Measurements from ENCODE around the gene MSTO1.
"Not testable (repeated sequence)": the region's sequence is repeated elsewhere in the genome, so short reads cannot be mapped to it uniquely, and the experiment has no call there.

Gene MSTO1

DNA sequence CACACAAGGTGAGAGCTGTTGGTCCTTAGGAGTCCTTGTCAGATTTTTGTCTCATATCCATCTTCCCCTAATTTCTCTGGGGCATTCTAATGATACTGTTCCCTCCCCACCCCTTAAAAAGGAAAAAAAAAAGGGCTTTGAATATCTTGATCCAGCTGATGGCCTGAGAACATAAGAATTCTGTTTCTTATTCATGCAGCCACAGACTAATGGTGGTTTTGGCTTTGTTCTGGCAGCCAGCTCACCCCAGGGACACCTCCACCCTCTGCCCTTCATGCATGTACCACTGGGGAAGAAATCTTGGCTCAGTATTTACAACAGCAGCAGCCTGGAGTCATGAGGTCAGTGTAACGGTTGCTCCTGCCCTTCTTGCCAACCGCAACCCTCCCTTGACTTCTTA lies 3.2 kb downstream of the MSTO1 start:
- DNase-seq (ENCODE audit: low read depth), result not testable (repeated sequence)

DNA sequence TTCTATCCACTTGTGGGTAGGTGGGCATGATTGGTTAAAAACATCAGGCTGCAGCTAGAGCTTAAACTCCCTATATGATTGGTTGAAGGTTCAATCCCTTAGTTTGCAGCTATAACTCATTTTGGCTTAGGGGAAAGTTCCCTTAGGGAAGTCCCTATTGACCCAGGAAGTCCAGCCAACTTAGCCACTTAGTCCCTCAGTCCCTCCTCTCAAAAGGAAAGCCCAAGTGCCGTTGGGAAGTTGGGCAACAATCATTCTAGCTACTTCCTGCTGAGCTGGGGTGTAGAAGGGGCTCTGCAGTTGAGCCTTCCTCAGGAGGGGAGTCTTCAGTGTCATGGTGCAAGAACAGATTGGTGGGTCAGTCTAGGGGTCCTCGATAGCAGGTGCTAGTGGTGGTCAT lies 12.2 kb downstream of the MSTO1 start:
- DNase-seq (ENCODE audit: low read depth), result no peak

DNA sequence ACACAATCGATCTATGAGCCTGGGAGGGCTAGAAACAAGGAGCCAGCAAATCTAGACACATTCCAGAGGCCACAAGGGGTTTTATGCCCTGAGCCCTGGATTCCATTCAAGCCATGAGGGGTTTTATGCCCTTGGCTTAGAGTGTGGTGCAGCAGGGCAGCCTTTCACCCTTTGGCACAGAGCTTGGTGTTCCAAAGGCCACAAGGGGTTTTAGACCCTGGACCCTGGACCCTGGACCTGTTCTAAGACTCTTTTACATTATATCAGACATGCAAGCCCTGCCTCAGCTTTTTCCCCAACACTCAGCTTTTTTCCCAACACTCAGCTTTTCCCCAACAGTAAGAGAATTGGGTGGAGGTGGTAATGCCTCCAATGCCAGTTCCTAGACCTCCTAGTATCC lies 13.3 kb downstream of the MSTO1 start:
- DNase-seq (ENCODE audit: low read depth), result no peak

DNA sequence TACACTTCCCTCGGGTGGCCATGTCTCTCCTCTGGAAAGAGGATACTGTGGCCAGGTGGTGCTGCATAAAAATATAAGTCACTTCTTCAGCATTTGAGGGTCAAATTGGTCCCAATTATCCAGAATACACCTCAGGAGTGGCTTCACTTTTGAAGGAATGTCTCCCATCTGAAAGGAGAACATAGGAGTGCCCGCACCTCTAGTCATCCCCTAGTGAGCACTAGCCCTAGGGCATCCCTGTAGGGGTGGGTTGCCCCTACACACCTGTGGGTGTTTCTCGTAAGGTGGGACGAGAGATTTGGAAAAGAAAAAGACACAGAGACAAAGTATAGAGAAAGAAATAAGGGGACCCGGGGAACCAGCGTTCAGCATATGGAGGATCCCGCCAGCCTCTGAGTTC lies 16.4 kb downstream of the MSTO1 start:
- not testable (repeated sequence) for DNase-seq (ENCODE audit: low read depth)

DNA sequence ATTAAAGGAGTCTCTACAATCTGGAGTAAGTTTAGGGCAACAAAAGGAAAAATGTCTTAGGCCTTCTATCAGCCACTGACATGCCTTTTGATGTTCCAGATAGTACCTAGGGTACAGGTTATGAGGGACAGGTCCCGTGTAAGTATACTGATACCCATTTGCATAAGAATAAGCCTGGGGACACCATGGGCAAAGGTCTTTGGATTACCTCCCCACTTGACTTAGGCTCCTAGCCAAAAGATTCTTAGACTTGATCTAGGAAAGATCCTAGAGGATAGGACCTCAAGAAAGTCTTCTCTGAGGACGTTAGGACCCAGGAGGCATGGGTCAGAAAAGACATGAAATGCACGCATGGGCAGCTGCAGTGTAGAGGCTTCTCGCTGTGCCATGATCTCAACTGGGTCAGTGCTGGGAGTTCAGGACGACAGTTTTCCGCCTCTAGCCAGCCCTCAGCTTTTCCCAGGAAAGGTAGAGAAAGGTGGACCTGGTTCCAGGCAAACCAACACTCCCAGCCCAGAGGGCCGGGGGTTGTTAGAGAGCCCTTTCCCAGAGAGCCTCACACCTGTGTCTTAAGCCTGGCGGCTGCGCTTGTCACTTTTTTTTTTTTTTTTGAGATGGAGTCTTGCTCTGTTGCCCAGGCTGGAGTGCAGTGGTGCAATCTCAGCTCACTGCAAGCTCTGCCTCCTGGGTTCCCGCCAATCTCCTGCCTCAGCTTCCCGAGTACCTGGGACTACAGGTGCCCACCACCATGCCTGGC lies 26.6 kb downstream of the MSTO1 start:
- no peak for DNase-seq (ENCODE audit: low read depth)

DNA sequence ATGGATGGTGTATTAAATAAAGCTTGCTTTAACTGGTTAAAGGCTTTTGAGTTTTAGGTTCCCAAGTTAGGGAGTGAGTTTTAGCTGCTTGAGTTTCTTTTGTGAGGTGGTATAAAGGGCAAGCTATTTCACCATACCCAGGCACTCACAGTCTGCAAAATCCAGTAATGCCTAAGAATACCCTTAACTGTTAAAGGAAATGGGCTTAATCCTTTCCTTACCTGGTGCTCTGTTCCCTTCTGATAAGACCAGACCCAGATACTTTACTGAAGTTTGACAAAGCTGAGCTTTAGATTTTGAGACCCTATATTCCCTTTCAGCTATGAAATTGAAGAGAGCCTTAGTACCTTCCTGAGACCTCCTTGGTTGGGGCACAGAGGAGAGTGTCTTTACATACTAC lies 30.3 kb downstream of the MSTO1 start:
- DNase-seq (ENCODE audit: low read depth), result no peak

DNA sequence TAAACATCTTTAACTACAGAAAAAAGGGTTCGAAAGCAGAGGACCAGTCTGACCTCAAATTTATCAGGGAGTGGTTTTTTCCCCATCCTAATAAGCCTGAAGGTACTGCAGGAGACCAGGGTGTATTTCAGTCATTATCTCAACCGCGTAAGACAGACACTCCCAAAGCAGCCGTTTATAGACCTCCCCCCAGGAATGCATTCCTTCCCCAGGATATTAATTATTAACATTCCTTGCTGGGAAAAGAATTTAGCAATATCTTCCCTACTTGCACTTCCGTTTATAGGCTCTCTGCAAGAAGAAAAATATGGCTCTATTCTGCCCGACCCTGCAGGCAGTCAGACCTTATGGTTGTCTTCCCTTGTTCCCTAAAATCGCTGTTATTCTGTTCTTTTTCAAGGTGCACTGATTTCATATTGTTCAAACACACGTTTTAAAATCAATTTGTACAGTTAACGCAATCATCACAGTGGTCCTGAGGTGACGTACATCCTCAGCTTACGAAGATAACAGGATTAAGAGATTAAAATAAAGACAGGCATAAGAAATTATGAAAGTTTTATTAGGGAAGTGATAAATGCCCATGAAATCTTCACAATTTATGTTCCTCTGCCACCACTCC lies 32.7 kb downstream of the MSTO1 start:
- DNase-seq (ENCODE audit: low read depth), result not testable (repeated sequence)

DNA sequence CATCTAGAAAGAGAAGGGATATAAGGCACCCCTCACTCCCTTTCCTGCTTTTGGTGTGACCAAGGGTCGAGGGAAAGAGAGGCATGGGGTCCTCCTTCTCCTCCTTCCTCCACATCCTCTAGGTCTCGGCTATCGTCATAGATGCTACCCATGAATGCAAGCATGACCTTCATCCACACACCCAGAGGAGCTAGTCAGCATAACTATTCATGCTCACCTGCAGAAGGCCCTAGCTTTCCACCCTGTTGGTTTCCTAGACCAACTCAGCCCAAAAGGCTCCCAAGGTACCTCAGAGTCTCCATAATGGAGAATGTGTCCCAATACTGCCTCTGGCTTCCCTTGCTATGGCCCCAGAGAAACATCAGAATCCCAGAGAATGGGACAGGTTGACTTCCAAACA lies 33.2 kb downstream of the MSTO1 start:
- DNase-seq (ENCODE audit: low read depth), result no peak

DNA sequence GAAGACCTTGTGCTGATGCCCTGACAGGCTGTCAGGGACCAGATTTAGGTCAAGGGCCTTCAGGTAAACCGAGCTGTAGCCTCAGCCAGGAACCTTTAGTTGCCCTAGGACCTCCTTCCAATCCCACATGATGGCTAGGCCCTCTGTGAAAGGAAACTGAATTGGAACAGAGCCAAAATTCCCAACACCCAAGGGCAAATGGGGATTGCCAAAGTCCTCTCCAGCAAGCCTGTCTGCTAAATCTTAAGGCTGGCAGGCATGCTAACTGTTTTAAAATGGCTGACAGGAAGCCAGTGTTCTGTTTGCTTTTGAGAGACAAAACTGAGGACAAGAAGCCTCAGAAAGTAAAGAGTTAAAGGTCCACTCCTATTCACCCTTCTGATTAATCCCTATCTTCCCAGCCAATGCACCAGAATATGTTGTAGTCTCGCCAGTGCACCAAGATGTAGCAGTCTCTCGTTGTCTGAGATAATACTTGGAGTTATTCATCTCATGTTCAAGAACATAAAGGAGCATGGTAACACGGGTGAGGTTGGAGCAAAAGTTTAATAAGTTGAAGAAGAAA lies 35.1 kb downstream of the MSTO1 start:
- DNase-seq (ENCODE audit: low read depth), result no peak

DNA sequence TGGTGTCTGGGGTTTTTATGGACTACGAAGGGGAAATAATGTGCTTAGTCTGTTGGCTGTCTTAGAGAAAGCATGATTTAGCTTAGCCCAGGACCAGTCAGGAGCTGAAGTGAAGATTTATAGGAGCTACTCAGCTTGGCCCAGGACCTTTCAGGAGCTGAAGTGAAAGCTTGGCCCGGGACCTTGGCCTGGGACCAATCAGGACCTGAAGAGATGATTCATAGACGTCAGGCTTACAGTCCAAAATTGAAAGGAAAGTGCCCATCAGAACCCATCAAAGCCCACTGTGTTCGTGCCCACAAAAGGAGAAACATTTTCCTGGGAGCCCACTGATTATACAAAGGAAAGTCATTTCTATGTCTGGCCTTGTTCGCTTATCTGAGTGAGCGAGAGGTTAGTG lies 35.6 kb downstream of the MSTO1 start:
- no peak for DNase-seq (ENCODE audit: low read depth)

DNA sequence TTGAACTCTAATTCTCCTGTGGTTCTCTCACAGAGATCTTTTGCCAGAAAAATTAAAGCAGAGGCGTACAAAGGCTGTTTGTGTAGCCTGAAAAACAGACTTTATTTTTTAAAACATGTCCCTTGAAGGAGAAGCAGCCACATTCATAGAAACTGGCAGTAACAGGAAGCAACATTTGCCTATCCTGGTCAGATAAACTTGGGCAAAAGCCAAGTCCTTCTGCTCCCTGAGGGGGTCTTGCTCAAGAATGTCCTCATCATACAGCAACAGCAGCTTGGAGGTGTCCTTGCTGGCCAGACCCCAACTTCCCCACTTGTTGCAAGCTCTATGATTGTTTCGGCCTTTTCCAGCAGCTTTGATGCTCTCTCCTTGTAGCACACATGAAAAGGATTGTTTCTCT lies 36.3 kb downstream of the MSTO1 start:
- no peak for DNase-seq (ENCODE audit: low read depth)

DNA sequence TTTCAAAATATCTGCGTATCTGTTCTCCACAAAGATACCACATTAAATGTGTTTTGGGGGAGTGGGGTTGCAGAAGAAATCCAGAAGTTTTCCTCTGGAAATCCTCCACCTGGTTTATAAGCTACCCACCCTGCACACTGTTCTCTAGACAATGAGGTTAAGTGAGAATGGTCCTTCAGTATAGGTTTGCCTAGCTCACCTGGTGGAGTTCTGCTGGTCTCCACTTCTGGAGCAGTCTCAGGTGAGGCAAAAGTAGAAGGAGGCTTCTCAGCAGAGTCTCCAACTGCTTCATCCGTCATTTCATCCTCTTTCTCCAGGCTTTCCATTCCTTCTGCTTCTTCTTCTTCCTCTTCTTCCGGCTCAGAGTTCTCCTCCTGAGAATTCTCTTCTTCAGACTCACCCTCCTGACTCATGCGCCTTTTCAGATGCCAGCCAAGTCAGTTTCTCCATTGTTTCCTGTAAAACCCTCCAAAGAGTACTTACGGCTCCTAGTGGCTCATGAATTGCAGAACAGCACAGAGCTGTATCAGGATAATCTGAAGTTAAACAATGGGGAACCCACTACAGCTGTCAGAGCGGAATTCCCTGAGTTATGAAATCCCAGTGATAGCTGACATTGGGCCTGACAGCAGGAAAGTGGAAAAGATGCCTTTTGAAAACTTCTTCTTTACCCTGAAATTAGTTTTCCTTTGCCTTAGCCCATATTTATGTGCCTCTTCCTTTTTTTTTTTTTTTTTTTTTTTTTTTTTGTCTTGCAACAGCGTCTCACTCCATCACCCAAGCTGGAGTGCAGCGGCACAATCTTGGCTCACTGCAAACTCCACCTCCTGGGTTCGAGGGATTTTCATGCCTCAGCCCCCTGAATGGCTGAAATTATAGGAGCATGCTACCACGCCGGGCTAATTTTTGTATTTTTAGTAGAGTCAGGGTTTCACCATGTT lies 38.5 kb downstream of the MSTO1 start:
- no peak for DNase-seq (ENCODE audit: low read depth)

DNA sequence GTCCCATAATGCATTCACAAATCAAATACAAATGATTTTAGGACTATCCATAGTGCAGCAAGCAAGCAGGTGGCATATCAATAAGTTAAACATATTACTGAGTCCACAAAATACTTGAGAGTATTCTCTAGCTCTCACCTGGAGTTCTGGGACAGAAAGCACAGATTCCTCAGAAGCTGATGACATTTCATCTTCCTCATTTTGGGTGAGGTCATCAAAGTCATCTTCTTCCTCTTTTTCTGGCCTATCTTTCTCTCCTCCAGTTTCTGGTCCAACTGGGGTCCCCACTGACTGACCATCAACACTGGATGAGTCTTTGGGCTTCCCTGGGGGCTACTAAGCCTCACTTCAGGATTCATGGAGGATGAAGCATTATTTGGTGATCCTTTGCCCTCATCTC lies 39.7 kb downstream of the MSTO1 start:
- DNase-seq (ENCODE audit: low read depth), result no peak

DNA sequence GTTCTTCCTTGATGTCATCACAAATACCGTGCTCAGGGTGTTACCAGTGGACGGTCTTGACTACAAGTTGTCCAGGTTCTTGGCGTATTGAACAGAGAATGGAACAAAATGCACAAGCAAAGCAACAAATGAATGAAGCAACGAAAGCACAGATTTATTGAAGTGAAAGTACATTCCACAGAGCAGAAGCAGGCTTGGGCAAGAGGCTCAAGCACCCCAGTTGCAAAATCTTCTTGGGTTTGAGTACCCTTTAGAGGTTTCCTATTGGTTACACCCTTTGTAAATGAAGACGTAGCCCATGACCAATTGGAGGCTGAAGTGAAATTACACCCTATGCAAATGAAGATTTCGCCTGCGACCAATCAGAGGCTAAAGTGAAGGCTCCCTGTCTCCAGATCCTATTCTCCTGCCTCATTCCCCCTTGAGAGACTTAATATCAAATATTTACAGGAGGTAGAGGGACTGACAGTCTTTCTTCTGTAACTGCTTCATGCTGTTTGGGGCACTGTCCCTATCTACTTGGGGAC lies 40.3 kb downstream of the MSTO1 start:
- DNase-seq (ENCODE audit: low read depth), result no peak

DNA sequence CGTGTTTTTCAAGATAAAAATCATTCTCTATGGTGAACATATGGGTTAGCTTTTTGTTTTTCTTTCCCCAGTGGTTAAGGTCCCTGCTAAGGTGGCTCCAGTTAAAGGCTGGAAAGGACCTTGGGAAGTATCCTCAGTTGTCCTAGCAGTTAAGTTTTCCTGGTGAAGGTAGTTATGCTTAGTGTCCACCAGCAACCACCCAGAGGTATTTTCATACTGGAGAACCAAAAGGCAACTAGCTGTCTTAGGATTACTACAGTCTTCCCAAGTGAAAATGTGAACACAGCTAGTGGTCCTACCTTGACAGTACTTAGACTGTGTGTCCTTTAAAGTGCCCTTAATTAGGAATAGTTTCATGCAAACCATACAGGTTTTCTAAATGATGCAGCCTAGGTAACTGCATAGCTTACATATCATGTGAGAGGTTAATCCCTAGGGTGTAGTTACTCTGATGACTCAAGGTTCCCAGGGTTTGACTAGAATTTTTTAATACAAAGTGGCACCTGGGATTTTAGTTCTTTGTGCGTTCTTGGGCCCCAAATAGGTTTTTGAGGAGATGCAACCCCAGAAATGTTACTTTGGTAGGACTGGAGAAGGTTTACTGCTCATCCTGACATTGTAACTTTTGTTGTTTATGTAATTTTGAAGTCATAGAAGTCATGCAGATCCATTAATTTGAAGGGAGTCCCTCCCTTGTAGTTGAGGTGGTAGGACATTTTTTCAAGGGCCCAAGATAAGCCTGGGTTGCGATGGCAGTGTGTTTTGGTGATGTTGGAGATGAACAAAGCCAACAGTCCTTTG lies 42.0 kb downstream of the MSTO1 start:
- no peak for DNase-seq (ENCODE audit: low read depth)

DNA sequence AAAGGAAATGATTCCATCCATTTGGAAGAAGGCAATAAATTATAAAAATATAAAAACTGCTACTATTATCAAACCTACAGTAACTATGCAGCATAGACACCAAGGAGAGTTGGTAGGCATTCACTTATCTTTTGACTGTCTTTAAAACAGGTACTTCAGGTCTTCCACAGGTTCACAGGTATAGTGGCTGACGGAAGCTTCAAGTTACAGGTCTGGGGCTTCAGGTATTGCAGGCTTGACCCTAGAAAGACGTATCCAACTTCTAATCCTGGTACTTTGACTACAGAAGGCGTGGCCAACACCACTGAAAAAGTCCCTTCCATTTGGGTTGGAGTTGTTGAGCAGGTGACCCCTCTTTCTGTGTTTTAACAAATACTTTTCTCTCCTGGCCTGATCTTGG lies 42.9 kb downstream of the MSTO1 start:
- no peak for DNase-seq (ENCODE audit: low read depth)

DNA sequence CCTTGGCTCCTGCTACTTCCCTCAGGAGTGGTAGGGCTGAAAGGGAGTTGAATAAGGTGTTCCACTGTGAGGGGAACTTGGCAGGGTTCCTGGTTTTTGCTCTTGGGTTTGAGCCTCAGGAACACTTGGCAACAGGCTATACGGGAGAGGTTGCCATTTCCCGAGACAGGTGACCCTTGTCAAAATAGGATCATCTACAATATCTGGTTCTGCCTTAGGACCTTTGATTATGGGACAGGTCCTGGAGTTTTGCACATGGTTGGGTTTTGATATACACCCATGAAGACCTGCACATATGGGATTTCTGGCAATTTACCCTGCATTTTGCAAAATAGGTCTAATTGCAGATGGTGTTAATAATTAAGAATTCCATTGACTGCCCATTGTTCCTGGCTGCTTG lies 47.4 kb downstream of the MSTO1 start:
- DNase-seq (ENCODE audit: low read depth), result no peak

DNA sequence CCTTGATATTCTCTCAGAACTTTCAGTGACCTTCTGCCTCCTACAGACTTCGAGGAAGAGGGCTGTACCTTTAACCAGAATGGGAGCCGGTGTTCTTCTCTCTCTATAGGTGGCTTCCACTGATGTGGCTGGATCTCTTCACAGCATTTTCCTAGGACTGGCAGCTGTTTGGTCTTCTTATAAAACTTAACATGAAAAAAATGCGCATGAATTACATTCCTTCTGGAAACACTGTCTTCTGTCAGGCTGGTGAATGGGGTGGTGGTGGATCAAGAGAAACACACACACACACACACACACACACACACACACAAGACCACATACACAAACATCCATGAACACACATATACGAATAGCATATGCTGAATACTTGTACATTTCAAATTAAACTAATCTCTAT lies 51.2 kb downstream of the MSTO1 start:
- not testable (repeated sequence) for DNase-seq (ENCODE audit: low read depth)

Data from stimulated activated CD8-positive, alpha-beta memory T cell treated with anti-CD3 and anti-CD28 coated beads, Interleukin-7, amount 100 ng/mL, for 24 hours (primary cell).